Measurements from ENCODE around the gene ELN.

ELN gene

DNA sequence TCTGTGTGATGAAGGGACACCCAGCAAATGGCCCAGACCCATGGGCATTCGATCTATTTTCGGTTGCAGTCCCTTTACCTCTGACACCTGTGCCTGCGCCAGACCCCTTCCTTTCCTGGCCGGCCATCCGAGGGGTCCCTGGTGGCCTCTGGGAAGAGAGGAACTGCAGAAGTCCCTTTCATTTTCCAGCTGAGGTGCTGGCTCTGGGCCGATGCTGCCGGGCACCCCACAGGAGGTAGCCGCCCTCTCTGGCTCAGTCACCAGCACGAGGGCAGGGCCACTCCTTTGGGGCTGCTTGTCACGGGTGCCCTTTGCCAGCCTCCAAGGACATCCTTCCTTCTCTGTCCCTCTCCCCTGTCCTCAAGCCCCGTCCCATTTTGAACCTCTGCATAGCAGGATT is 4.2 kb upstream of the ELN start:
- no peak for DNase-seq (ENCODE audit: low read depth)

DNA sequence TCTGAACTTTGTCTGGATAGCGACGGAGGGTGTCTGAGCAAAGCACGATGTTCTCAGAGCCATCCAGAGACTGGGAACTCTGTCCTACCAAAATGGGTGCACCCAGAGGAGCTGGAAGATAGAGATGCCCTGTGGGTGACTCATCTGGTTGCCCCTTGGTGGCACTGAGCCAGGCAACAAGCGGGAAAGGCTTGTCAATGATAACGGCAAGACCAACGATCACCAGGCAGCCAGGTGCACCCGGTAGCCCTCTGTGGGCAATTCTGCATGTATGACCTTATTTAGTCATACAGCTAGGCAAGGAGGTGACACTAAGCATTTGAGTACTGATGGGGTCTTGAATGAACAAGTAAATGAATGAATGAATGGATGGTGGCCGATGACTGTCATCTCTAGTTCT is 2.8 kb upstream of the ELN start:
- DNase-seq (ENCODE audit: low read depth), result no peak

DNA sequence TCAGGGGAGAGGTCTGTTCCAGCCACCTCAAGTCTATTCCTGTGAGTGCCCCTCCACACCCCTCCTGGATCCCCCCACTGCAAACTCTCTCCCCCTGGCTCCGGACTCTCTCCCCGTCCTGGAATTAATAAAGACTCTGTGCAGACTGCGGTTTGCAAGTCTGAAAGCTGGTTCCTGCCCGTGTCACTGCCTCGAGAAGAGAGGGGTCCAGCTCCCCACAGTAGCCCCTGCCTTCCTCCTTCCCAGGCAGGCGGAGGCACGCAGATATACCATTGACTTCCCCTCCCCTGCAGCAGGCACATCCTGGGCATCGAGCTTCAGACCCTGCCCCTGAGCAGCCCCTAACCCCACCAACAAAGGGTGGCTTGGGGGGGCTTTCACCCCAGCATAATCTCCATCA is 2.2 kb upstream of the ELN start:
- no peak for DNase-seq (ENCODE audit: low read depth)

DNA sequence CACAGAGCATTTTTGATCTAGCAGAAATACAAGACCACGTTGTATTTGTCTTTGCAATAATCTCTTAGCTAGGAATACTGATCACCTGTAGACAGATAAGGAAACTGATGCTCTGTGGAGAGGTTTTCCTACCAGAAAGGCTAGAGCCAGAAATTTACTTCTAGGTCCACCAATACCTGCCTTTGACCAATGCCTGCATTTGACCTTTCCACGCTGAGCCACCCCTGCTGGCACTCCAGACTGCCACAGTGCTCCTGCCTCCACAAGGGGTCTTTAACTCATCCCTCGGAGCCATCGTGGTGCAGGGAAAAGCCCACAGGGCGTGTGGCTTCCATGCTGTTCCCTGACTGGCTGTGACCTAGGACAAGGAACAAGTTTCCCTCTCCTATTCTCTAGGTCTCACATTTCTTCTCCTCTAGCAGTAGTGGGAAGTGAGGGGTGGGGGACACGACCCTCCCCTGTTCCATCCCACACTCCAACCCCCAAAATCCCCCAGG is 1.5 kb upstream of the ELN start:
- DNase-seq (ENCODE audit: low read depth), result no peak

DNA sequence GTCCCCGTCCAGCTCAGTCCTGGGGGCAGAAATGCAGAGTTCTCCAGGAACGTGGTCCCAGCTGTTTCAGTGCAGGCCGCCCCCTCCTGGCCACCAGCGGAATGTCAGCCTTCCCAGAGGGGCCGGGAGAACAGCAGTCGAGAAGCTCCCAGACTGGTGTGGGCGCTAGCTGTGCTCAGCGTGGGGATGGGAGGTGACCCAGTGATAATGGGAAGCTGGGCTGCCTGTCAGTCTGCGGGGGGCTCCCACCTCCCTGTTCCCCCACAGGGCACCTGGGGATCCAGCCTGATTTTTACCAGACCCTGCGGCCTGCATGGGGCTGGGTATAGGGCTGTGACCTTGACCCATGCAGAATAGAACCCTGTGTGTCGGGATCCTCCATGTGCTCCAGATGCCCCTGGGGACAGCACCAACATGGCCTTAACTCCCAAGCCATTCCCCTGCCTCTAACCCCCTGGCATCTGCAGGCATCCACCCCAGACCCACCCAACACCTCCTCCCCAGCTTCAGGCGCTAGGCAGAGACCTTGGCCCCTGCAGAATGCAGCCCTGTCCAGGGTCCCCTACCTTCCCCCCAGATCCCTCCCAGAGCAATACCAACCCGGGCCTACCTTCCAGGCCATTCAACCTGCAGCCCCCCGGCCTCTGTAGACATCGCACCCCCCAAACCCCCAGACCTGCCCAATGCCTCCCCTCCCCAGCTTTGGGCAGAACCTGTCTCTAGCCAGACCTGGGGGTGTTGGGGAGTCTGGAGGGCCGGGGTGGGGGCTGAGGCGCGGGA is 880 bp upstream of the ELN start:
- DNase-seq (ENCODE audit: low read depth), result peak; percentile 35

DNA sequence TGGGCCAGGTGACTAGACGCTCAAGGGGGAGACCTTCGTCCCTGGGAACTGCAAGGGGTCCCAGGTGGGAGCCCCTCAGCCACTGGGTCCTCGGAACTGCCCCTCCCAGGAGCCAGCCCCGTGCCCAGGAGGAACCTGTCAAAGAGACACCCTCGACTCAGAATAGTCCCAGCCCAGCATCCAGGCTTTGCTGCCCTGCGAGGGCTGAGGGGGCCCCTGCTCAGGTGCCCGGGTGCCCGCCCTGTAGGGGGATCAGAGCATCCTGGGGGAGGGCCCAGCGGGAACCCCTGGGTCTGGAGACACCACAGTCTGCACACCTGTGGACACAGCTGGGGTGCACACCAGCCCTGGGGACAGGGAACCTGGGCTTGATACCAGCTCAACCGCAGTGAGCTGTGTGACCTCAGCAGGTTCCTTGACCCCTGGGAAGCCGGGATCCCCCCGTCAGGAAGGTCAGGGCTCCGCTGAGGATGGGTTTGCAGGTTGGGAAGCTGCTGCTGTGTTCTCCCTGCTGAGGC is 407 bp downstream of the ELN start:
- no peak for DNase-seq (ENCODE audit: low read depth)

DNA sequence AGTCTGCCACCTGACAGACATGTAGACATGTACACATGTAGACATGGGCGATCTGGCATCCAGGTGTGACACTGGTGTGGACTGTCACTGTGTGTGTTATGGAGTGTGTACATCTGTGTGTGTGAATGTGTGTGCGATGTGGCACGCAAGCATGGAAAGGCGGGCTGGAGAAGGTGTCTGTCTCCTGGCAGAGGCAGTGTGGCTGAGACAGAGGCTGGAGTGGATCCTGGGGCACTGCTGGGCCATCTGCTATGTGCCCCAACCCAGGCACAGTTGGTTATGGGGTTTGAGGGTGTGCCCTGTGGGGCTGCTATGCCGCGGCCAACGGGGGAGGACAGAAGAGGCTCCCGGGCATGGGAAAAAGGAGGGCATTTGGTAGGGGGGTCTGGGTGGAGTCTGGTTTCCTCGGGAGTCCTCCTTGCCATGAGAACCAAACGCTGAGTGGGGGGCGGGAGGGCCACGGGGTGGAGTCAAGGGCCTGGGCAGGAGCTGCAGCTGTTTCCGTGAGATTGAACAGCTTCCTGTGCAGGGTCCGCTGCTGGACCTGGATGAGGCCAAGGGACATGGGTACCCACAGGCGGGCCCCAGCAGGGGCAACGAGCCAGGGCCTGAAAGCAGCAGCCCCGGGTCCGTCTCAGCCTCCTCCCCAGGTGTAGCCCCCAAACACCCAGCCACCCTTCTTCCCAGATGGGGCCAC is 1.3 kb downstream of the ELN start:
- no peak for DNase-seq (ENCODE audit: low read depth)

DNA sequence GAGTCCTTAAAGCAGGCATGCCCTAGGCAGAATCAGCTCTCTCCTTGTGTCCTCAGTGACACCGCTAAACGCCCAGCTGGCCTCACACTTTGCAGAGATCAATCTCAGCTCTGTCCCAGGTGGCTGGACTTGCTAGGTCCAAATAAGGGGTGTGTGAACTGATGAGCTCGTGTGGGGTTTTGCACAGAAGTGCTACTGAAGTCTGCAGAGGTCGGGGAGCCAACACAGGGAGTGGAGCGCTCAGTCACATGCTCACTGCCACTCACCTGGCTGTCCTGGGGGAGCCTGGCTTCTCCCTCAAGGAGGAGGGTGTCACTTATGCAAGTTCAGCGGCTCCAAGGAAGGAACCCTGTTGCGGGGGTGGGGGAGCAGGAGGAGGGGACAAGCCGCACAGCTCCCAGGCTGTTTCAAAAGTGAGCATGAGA is 2.0 kb downstream of the ELN start:
- DNase-seq (ENCODE audit: low read depth), result no peak

DNA sequence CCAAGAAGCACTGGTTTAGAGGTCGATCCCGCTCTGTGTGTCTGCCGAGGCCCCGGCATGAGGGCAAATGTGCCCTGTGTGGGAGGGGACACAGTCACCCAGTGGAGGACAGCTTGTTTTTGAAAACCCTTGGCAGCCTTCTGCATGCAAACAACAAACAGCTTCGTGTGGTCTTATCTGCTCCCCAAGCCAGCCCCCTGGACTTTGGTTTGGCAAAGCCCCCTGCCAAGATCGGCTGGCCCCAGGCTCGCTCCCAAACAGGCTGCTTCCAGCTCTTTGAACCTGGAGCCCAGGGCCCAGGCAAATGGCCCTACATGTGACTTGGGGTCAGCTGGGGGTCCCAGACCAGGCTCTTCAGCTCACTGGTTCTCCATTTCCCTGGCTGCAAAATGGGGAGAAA is 2.9 kb downstream of the ELN start:
- no peak for DNase-seq (ENCODE audit: low read depth)

DNA sequence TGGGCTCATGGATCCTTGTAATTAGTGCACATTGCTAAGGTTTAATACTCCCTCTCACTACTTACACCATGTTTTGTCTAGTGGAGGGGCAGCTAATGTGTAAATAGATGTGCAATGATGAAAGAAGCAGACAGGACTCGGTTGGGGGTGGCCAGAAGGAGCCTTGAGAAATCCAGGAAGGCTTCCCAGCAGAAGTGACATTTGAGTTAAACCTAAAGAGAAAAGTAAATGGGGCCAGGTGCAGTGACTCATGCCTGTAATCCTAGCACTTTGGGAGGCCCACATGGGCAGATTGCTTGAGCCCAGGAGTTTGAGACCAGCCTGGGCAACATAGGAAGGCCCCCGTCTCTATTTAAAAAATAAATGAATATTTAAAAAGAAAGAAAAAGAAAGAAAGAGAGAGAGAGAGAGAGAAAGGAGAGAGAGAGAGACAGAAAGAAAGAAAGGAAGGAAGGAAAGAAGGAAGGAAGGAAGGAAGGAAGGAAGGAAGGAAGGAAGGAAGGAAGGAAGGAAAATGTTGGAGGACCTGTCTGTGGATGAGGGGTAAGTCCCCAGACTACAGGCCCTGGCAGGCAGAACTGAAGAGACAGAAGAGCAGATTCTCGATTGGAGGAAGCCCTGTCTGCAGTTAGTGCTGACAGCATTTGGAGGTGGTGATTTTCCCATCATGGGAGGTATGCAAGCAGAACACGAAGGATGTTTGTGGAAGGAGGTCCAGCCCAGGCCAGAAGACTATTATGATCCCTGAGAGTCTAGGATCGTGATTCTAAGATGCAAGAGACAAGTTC is 3.6 kb downstream of the ELN start:
- no peak for DNase-seq (ENCODE audit: low read depth)

DNA sequence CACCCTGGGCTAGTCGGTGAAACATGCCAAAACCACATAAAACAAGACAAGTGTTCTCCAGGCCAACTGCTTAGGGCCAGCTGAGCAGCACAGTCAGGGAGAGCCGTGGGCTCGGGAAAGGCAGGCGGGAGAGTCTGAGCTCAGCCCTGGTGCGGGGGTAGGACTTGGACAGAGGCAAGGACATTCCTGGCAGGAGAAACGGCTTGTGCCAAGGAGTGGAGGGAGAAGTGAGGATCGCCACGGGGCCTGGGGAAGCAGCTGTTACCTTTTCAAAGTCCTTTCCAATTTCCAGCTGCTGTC is 4.2 kb downstream of the ELN start:
- DNase-seq (ENCODE audit: low read depth), result peak; percentile 57

DNA sequence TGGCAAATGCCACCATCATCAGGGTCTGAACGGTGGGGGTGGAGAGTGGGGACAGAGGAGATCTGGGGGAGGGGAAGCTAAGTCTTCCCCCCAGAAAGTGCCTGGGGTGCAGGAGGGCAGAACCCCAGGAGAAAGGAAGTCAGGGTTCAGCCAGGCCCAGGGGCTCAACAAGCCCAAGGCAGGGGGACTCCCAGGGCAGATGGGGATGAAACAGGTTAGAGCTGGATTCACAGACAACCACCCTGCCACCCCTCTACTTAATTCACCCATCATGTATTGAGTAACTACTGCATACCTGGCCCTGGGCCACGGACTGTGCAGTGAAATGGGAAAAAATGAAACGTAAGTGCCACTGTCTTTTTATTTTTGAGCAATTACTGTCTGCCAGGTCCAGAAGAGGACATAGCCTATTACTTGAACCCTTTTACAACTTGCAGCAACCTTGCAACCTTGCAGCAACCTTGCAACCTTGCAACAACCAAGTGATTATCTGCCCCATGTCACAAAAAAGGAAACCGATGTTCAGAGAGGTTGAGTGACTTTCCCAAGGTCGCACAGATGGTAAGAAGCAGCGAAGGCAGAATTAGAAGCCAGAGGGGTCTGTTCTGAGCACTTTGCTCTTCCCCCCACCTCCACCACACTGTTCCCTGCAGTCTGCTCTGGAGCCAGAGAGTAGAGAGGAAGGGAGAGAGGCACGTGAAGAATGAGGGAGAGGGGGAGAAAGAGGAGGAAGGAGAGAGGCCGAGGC is 4.8 kb downstream of the ELN start:
- no peak for DNase-seq (ENCODE audit: low read depth)

DNA sequence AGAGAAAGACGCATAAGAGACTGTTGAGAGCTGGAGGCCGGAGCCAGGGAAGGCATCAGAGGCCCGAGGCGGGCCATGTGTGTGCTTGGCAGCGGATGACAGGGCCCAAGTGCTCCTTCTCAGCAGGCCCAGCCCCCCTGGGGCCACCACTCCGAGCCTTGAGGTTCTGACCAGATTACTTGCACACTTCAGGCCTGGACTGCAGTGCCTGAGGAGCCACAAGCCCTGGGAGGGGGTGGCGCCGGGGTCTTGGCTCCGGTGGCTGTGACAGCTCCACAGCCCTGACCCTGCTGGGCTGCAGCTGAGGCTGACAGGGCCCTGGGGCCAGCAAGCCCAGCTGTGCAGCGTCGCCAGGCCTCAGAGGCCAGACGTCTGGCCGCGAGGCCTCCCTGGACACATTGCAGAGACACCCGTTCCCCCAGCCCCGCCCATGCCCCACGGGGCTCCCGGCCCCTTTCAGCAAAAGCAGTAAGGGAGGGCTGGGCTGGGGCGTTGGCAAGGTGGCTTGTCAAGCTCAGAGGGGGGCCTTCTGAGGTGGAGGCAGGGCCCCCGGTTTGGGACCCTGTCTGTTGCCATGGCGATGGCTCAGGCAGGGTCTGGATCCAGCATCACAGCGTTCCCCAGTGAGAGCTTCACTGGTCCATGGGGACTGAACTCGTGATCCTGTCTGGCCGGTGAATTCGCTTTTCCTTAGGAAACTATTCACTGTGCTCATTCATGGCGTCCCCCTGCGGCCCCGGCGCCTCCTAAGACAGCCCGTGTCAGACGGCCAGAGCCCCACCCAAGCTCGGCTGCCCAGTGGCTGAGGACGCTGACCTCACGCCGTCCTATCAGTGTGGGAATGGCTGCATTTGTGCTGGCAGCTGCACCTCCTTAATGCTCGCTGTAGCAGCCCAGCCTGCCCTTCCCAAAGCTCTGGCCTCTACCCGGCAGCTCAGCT is 5.7 kb downstream of the ELN start:
- peak; percentile 31 for DNase-seq (ENCODE audit: low read depth)

DNA sequence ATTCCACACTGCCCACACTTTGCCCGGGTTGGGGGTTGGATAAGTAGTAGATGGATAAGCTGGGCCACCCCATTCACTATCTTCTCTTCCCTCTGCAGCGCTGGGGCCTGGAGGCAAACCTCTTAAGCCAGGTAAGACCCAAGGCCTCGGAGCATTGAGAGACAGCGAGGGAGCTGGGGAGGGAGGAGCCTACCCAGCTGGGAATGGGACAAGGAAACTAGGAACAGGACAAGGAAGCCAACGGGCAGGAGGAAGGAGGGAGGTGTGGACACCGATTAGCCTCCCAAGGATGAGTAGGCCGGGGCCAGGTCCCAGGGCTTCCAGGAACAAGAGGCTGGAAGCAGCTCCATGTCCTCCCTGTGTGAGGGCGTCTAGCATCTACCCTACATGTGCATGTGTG is 9.6 kb downstream of the ELN start:
- DNase-seq (ENCODE audit: low read depth), result no peak

DNA sequence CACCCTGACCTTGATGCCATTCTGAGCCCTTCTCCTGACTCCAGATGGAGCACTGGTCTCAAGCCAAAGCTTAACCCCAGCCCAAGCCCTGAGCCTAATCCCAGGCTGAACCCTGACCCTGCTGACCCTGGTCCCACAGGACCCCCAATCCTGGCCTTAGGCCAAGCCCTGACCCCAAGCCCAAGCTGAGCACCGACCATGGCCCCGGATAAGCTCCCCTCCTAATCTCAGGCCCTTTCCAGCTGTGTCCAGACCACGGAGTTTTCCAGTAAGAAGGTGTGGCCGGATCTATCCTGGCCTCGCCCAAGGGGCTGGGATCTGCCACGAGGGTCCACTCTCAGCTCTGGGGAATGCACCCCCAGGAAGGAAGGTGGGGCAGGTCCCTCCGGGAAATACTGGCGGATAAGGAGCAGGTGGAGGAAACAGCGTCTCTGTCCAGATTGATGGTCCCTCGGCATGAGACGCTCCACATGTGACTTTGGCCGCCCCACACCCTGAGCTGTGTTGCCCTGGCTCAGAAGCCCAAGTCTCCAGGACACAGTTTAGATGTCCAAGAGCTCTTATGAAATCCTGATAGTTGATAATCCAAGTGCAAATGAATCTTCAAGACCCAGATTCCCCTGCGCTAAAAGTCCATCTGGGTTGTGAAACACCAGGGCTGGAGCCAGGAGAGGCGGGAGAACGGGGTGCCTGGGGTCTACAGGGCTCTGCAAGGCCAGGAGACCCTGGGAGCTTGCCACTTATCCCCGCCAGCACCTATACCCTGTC is 10.4 kb downstream of the ELN start:
- no peak for DNase-seq (ENCODE audit: low read depth)

DNA sequence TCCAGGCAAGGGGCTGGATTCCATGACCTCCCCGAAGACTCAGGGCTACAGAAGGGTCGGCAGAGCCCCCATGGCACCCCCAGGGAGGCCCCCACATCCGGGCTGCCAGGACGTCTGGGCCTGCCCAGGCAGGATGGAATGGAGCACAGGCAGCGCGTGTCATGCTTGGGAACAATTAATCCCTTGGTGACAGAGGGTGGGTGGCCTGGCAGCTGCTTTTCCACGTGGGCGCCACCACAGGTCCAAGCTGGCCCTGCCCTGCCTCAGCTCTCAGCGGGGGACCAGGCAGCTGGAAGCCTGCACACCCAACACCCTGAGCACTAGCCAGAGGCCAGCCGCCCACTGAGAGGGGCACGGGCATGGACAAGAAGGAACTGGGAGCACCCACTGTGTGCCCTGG is 11.4 kb downstream of the ELN start:
- no peak for DNase-seq (ENCODE audit: low read depth)

DNA sequence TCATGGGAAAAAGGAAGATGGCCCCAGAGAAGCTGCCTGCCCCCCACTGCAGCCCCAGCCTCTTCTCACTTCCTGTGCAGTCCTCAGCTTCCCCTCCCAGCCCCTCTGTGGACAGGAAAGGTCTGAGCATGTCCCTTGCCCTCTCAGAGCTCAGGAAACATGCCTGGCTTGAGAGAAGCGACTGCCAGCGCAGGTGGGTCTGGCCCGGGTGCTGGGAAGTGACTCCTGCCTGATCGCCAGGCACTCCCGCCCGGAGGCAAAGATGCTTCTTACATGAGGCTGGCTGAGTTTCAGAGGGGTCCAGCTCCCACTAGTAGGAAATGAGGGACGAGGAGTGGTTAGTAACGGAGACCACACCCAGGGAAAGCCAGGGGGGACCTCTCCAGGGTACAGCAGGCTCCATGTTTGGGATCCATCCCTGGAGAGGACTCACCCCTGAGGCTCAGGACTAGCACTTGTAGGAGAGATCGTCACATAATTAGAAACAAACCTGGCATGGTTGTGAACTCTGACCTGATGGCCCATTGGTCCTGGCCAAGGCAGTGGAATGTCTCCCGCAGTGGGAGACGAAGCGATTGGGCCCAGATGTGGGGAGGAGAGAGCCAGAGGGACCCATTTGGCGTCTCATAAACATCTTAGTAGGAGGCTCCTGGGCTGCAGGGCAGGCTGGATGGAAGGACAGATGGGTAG is 12.3 kb downstream of the ELN start:
- no peak for DNase-seq (ENCODE audit: low read depth)

DNA sequence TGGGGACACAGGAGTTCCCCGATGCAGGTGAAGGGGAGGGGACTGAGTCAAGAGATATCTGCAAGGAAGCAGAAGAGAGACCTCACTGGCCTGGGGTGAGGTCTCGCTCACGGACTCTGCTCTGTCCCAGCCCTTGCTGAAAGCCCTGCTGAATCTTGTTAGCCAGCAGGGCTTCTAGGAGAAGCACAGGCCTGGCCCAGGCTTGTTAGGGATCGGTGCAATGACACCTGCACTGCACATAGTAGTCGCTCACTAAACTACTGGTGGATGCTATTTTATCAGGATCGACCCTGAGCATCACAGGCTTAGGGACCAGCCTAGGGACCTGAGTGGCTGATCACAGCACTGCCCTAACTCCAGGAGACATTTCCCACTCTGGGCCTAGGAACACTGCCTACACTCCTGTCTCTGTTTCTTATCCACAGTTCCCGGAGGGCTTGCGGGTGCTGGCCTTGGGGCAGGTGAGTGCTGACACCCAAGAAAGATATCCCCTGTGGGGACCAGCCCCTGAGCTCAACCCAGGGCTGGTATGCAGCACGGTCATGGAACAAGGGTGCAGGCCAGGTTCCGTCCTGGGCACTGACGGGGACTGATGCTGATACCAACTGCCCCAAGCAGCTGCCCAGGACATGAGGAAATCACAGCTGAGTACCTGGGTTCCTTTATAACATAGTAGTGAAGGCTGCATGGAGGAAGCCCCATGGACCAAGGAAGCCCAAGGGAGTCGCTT is 13.0 kb downstream of the ELN start:
- no peak for DNase-seq (ENCODE audit: low read depth)

Measured in stromal cell of bone marrow (primary cell).